ENCODE results near the gene PLA2G3. TPM values are rescaled to one million over a fixed set of nuclear protein-coding genes. Genes with fewer than 3 reads are reported as not detected.

Gene PLA2G3
- total RNA-seq, 1 donor from 2014 or later = 5.0 TPM

DNA sequence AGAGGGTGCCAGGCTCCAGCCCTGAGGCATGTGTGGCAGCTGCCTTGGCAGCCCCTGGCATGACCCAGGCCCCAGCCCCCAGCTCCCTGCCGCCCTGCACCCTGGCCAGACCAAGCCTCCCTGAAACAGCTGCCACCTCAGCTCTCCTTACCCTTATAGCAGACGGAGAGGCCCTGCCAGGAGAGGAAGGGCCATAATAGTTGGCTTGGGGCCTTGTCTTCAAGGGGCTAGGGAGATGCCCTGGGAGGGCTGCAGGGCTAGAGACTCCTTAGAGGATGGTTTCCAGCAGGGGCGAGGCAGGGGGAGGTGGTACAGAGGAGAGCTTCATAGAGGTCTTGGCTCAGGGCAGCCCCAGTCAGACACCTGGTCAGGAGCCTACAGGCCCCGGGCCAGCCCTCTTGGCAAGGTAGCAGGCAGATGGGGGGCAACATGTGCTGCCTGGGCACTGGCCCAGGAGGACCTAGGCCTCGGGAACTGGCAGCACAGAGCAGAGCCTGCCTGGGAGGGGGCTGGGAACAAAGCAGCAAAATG, 46.2 kb downstream of the PLA2G3 start:
- Histone ChIP-seq H3K27me3 (ENCODE audit: low read depth) (no peaks in the 10 kb centered on the region), H3K4me1 (no peaks in the 10 kb centered on the region), H3K27ac (no peak overlapping the region), H3K9me3 (no peaks in the 10 kb centered on the region), H3K36me3 (peaks cover 100% of the 10 kb centered on the region), H3K4me3 (no peak overlapping the region)
- TF ChIP-seq, protein P1, sequence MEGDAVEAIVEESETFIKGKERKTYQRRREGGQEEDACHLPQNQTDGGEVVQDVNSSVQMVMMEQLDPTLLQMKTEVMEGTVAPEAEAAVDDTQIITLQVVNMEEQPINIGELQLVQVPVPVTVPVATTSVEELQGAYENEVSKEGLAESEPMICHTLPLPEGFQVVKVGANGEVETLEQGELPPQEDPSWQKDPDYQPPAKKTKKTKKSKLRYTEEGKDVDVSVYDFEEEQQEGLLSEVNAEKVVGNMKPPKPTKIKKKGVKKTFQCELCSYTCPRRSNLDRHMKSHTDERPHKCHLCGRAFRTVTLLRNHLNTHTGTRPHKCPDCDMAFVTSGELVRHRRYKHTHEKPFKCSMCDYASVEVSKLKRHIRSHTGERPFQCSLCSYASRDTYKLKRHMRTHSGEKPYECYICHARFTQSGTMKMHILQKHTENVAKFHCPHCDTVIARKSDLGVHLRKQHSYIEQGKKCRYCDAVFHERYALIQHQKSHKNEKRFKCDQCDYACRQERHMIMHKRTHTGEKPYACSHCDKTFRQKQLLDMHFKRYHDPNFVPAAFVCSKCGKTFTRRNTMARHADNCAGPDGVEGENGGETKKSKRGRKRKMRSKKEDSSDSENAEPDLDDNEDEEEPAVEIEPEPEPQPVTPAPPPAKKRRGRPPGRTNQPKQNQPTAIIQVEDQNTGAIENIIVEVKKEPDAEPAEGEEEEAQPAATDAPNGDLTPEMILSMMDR (IDR thresholded peaks at IDR 0.05) = no peak
- no peak for ATAC-seq
- intact Hi-C loops (cut with DNase I) = no loop called here
- no peak for DNase-seq

DNA sequence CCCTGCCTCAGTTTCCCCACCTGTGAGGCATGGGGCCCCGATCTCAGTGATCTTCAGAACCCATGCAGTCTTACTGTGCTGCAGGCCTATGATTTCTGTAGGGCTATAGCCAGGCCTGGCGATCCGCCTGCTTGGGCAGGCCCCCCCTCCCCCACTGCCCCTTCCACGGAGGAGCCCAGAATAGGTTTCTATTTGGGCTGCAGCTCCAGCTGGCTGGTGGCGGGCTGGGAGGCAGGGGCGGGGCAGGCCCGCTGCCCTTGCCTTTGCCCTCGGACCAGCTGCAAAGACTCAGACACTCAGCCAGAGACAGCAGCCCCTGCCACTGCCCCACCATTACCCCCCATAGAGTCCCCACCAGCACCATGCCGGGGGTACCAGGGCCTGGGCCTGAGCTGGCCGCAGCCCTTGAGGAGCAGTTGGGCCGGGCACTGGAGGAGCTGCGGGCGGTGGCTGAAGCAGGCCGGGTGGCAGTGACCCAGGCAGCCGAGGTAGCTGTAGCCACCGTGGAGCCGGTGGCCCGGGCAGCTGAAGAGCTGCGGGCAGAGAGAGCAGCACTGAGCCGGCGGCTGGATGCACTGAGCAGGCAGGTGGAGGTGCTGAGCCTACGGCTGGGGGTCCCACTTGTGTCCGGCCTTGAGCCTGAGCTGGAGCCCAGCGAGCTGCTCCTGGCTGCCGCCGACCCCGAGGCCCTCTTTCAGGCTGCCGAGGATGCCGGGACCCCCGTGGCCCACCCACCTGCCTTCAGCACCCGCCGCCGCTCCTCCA, 47.0 kb downstream of the PLA2G3 start:
- H3K4me3 ChIP-seq = no peak overlapping the region
- H3K27ac ChIP-seq = no peak overlapping the region
- no peaks in the 10 kb centered on the region for H3K27me3 ChIP-seq (ENCODE audit: low read depth)
- H3K9me3 ChIP-seq = no peaks in the 10 kb centered on the region
- no peaks in the 10 kb centered on the region for H3K4me1 ChIP-seq
- intact Hi-C loops (cut with DNase I) = no loop called here
- TF ChIP-seq, protein P1 (IDR thresholded peaks at IDR 0.05) = no peak
- DNase-seq (no peak), ATAC-seq (no peak)
- H3K36me3 ChIP-seq = peaks cover 100% of the 10 kb centered on the region

DNA sequence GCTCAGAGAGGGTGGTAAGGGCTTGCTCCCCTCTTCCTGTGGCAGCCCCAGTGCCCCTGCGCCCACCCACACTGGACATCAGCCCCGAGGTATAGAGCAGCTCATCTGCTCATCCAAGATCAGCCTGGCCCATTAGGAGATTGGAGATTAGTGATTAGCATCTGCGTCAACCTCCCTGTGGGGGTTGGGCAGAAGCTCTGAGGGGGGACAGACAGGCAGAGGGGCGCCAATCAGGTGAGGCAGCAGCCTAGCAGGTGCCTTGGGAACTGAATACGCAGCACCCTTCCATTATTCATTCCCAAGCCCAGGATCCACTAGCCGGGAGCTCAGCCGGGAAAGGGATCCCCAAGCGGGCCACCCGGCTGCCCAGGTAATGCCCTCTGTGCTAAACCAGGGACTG, 48.1 kb downstream of the PLA2G3 start:
- Histone ChIP-seq H3K36me3 (peaks cover 93% of the 10 kb centered on the region), H3K27me3 (ENCODE audit: low read depth) (no peaks in the 10 kb centered on the region), H3K9me3 (no peaks in the 10 kb centered on the region), H3K4me3 (no peak overlapping the region), H3K27ac (no peak overlapping the region), H3K4me1 (peaks cover under 1% of the 10 kb centered on the region)
- TF ChIP-seq, protein P1 (IDR thresholded peaks at IDR 0.05) = no peak
- intact Hi-C loops (cut with DNase I) = no loop called here
- ATAC-seq (no peak), DNase-seq (no peak)

DNA sequence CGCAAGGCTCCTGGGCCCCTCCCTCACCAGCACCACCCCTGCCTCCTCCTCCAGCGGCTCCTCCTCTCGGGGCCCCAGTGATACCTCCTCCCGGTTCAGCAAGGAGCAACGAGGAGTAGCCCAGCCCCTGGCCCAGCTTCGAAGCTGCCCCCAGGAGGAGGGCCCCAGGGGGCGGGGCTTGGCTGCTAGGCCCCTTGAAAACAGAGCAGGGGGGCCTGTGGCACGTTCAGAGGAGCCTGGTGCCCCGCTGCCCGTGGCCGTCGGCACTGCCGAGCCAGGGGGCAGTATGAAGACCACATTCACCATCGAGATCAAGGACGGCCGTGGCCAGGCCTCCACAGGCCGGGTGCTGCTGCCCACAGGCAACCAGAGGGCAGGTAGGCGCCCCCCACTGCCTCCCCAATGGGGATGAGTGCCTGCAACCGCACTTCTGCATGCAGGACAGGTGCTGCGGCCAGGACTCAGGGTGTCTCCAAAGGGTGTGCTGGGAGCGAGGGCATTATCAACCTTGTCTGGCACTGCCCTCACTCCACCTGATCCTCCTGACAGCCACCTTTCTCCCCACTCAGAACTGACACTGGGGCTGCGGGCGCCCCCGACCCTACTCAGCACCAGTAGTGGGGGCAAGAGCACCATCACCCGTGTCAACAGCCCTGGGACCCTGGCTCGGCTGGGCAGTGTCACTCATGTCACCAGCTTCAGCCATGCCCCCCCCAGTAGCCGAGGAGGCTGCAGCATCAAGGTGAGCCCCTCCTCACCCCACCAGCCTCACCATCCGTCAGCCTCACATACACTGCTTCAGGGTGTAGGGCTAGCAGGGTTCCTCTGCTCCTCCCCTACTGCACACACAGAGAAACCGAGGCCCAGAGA, 49.0 kb downstream of the PLA2G3 start:
- Histone ChIP-seq H3K4me1 (peaks cover 9% of the 10 kb centered on the region), H3K4me3 (no peak overlapping the region), H3K36me3 (peaks cover 88% of the 10 kb centered on the region), H3K27me3 (ENCODE audit: low read depth) (no peaks in the 10 kb centered on the region), H3K9me3 (no peaks in the 10 kb centered on the region), H3K27ac (no peak overlapping the region)
- TF ChIP-seq, protein P1 (IDR thresholded peaks at IDR 0.05) = no peak
- ATAC-seq (no peak), DNase-seq (no peak)
- intact Hi-C loops (cut with DNase I) = no loop called here

DNA sequence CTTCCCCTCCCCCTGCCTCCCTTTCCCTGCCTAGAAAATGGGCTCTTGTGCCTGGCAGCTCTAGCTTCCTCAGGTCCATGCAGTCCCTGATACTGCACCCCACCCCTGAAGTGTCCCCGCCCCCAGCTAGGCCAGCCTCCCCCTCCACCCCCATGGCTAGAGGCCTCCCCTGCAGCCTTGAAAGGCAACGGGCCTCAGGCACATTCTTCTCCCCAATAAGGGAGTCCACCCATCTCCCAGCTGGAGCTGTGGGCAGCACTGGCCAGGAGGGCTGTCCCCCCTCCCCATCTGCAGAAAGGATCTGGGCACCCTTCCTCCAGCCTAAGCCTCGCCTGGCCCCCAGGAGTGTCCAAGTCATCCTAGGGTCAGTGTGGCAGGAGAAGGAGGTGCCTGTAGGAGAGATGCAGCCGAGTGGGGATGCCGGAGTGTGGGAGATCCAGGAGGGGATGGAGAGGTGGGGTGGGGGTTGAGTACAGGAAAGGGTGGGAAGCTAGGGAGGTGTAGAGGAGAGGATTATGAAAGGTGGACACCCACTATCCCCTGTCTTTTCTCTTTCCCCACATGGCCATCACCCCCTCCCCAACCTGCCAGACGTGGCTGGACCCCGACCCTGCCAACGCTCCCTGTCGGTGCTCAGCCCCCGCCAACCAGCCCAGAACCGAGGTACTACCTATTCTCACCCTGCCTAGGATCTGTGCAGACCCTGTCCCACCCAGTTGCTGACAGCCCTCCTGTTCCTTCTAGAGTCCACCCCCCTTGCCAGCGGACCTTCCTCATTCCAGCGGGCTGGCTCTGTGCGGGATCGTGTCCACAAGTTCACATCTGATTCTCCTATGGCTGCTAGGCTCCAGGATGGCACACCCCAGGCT, 49.9 kb downstream of the PLA2G3 start:
- ATAC-seq (no peak), DNase-seq (no peak)
- TF ChIP-seq, protein P1 (IDR thresholded peaks at IDR 0.05) = no peak
- Histone ChIP-seq H3K36me3 (peaks cover 79% of the 10 kb centered on the region), H3K9me3 (no peaks in the 10 kb centered on the region), H3K27ac (no peak overlapping the region), H3K4me1 (peaks cover 17% of the 10 kb centered on the region), H3K4me3 (no peak overlapping the region), H3K27me3 (ENCODE audit: low read depth) (no peaks in the 10 kb centered on the region)
- intact Hi-C loops (cut with DNase I) = no loop called here

Data from lower lobe of right lung (tissue), 2 donors.